SU-DHL-6 (cell line): ENCODE measurements around the gene PLEKHH2.

Source experiments
- EZH2phosphoT487 ChIP-seq: fragments of 200-600 bp; sonication (generic), shearing (Covaris generic); conservative IDR thresholded peaks from 2 replicates; pipeline ENCODE4 v1.6.1; 2018; ENCODE audit warnings: mild to moderate bottlenecking, antibody characterized with exemption, low read length, moderate library complexity, mixed read lengths
- TF ChIP-seq, protein P1 (sequence below): fragments of 200-600 bp; sonication (generic); IDR thresholded peaks from one replicate; pipeline ENCODE4 v1.5.1; 2017; ENCODE audit warnings: antibody characterized with exemption, mild to moderate bottlenecking, low read length, moderate library complexity; ENCODE audit not compliant: insufficient read depth, poor library complexity, severe bottlenecking

DNA sequence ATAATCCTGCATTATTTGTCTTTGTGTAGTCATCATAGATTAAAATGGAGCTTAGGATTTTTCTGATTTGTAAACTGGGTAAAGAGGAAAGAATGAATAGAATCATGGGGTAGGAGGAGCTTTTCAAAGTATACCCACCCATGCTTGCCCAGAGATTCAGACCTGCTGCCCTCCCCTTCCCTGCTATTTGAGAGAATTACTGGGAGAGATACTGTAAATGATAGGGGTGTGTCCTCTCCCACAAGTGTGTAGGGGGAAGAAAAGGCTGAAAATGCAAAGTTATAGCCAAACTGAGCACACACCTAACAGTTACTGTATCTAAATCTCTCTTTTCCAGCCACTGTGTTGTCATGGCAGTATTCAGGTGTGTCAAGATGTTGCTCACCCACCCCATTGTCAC is 115.2 kb downstream of the PLEKHH2 start:
- TF ChIP-seq, protein P1, sequence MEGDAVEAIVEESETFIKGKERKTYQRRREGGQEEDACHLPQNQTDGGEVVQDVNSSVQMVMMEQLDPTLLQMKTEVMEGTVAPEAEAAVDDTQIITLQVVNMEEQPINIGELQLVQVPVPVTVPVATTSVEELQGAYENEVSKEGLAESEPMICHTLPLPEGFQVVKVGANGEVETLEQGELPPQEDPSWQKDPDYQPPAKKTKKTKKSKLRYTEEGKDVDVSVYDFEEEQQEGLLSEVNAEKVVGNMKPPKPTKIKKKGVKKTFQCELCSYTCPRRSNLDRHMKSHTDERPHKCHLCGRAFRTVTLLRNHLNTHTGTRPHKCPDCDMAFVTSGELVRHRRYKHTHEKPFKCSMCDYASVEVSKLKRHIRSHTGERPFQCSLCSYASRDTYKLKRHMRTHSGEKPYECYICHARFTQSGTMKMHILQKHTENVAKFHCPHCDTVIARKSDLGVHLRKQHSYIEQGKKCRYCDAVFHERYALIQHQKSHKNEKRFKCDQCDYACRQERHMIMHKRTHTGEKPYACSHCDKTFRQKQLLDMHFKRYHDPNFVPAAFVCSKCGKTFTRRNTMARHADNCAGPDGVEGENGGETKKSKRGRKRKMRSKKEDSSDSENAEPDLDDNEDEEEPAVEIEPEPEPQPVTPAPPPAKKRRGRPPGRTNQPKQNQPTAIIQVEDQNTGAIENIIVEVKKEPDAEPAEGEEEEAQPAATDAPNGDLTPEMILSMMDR: no peak
- no peak for TF ChIP-seq EZH2phosphoT487
